ENCODE measurements around the gene PEAR1.

DNA sequence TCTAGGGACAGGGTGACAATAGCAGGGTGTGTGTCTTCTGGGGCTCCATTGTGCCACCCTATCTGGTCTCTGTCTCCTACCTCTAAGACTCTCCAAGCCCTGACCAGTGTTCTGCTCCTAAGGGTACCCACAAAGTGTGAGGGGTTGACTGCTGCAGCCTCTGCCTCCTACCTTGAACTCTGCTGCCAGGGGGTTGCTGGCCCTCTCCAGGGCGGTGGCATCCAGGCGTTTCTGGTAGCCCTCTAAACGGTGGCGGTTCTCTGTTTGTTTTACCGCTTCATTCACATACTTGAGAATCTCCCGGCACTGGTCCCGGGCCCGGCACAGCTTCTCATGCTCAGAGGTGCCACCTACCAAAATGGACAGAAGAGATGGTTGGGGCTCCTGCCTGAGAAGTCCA lies 51.3 kb downstream of the PEAR1 start:
- TF ChIP-seq, protein P1, sequence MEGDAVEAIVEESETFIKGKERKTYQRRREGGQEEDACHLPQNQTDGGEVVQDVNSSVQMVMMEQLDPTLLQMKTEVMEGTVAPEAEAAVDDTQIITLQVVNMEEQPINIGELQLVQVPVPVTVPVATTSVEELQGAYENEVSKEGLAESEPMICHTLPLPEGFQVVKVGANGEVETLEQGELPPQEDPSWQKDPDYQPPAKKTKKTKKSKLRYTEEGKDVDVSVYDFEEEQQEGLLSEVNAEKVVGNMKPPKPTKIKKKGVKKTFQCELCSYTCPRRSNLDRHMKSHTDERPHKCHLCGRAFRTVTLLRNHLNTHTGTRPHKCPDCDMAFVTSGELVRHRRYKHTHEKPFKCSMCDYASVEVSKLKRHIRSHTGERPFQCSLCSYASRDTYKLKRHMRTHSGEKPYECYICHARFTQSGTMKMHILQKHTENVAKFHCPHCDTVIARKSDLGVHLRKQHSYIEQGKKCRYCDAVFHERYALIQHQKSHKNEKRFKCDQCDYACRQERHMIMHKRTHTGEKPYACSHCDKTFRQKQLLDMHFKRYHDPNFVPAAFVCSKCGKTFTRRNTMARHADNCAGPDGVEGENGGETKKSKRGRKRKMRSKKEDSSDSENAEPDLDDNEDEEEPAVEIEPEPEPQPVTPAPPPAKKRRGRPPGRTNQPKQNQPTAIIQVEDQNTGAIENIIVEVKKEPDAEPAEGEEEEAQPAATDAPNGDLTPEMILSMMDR (IDR thresholded peaks at IDR 0.05), result no peak
- TF ChIP-seq POLR2A (IDR thresholded peaks at IDR 0.05) (no peak), EP300 (IDR thresholded peaks at IDR 0.05) (no peak)

Measured in ovary (tissue), 3 donors.